Endothelial cell of umbilical vein (primary cell): Measurements from ENCODE around the gene EPN1. TPM values are rescaled to one million over a fixed set of nuclear protein-coding genes. Genes with fewer than 3 reads are reported as not detected.

Experiments
- BruUV-seq: library from RNA; stranded (reverse); fragments of 400-500 nt; replicated peaks from 2 replicates; lab custom pipeline; 2021; lab: Mats Ljungman, UMichigan
- CTCF ChIA-PET: fragments of 300-600, 350-600 bp; sonication (Branson Sonifier 250); formaldehyde crosslinking; loops from one replicate; lab custom pipeline; 2021; ENCODE audit warnings: antibody characterized with exemption, inconsistent platforms; lab: Charles Lee
- POLR2A ChIA-PET: fragments of 300-600, 350-600 bp; sonication (Branson Sonifier 250); formaldehyde crosslinking; loops from one replicate; lab custom pipeline; 2021; ENCODE audit warnings: antibody characterized with exemption, inconsistent platforms; lab: Charles Lee
- DNase-seq: peaks from one replicate; pipeline ENCODE4 v3.0.0-alpha.2; 2011; ENCODE audit warnings: low read depth, low spot score
- FAIRE-seq: peaks from 2 replicates; lab custom pipeline; 2011; peaks lifted over from hg19 to GRCh38; lab: Jason Lieb, UNC
- H2AFZ ChIP-seq: 2 replicates; pipeline ENCODE4 v1.6.0; 2012; ENCODE audit warnings: low read depth, low read length, control low read depth, inconsistent platforms
- H3K27ac ChIP-seq: 2 replicates; pipeline ENCODE4 v1.5.1; 2011; ENCODE audit warnings: low read depth, mild to moderate bottlenecking, control low read depth, low read length, moderate library complexity; ENCODE audit not compliant: insufficient read depth
- H3K27me3 ChIP-seq, 2 experiments: 2 replicates each; pipeline versions ENCODE4 v1.6.0 to v1.6.1; 2011; ENCODE audit warnings: low read length in 2 of 2, mixed read lengths in 1 of 2; ENCODE audit not compliant: control insufficient read depth in 2 of 2, insufficient read depth in 2 of 2
- H3K36me3 ChIP-seq, 2 experiments: 2 replicates in 1 of 2; 3 replicates in 1 of 2; pipeline ENCODE4 v1.5.1; 2011; ENCODE audit warnings: low read length in 2 of 2, mild to moderate bottlenecking in 1 of 2, moderate library complexity in 1 of 2; ENCODE audit not compliant: control insufficient read depth in 2 of 2, insufficient read depth in 2 of 2; ENCODE audit errors: extremely low read depth in 1 of 2
- H3K4me1 ChIP-seq: 3 replicates; pipeline ENCODE4 v1.5.1; 2011; ENCODE audit warnings: mild to moderate bottlenecking, low read length; ENCODE audit not compliant: control insufficient read depth, insufficient read depth; ENCODE audit errors: extremely low read depth
- H3K4me2 ChIP-seq: 2 replicates; pipeline ENCODE4 v1.6.1; 2011; ENCODE audit warnings: low read length, control low read depth, mixed read lengths; ENCODE audit not compliant: insufficient read depth
- H3K4me3 ChIP-seq, 3 experiments: fragments of 200-600 bp in 1 of 3; sonication (generic), shearing (Covaris generic) in 1 of 3; replicated peaks in 1 of 3; 2 replicates each; pipeline ENCODE4 v1.5.1; 2011 to 2016; ENCODE audit warnings: control low read depth in 3 of 3, low read length in 3 of 3, mild to moderate bottlenecking in 2 of 3, inconsistent platforms in 1 of 3, low read depth in 1 of 3, moderate library complexity in 1 of 3; ENCODE audit not compliant: insufficient read depth in 1 of 3
- H3K79me2 ChIP-seq: 2 replicates; pipeline ENCODE4 v1.6.0; 2012; ENCODE audit warnings: low read length, inconsistent platforms; ENCODE audit not compliant: control insufficient read depth, insufficient read depth
- H3K9ac ChIP-seq: replicated peaks from 2 replicates; pipeline ENCODE3; 2011; ENCODE audit warnings: low read length, control low read depth; ENCODE audit not compliant: insufficient read depth; ENCODE audit errors: extremely low read depth
- H3K9me1 ChIP-seq: replicated peaks from 3 replicates; pipeline ENCODE4 v1.6.0; 2011; ENCODE audit warnings: mild to moderate bottlenecking, low read length; ENCODE audit not compliant: control insufficient read depth, insufficient read depth; ENCODE audit errors: extremely low read depth
- H3K9me3 ChIP-seq: replicated peaks from 2 replicates; pipeline ENCODE4 v1.5.1; 2012; ENCODE audit warnings: low read length, inconsistent platforms; ENCODE audit not compliant: control insufficient read depth, insufficient read depth
- H4K20me1 ChIP-seq: replicated peaks from 2 replicates; pipeline ENCODE3; 2011; ENCODE audit warnings: mild to moderate bottlenecking, low read length; ENCODE audit not compliant: control insufficient read depth, insufficient read depth; ENCODE audit errors: extremely low read depth
- EZH2 ChIP-seq: IDR thresholded peaks from 2 replicates; pipeline ENCODE4 v1.6.1; 2012; ENCODE audit warnings: borderline replicate concordance, low read depth, mild to moderate bottlenecking, moderate library complexity, low read length, inconsistent platforms; ENCODE audit not compliant: severe bottlenecking
- FOS ChIP-seq: IDR thresholded peaks from 2 replicates; pipeline ENCODE4 v1.6.1; 2011; ENCODE audit warnings: mild to moderate bottlenecking, low read length, moderate library complexity, borderline replicate concordance; ENCODE audit not compliant: insufficient read depth
- GATA2 ChIP-seq: IDR thresholded peaks from 2 replicates; pipeline ENCODE4 v1.7.0; 2011; ENCODE audit warnings: low read depth, mild to moderate bottlenecking, moderate library complexity, mixed read lengths, low read length; ENCODE audit not compliant: insufficient read length, insufficient read depth
- MYC ChIP-seq: IDR thresholded peaks from one replicate; pipeline ENCODE4 v1.6.1; 2011; ENCODE audit warnings: mild to moderate bottlenecking, low read depth, low read length
- POLR2A ChIP-seq: IDR thresholded peaks from 2 replicates; pipeline ENCODE4 v1.6.1; 2012; ENCODE audit warnings: low read depth, mild to moderate bottlenecking, control low read depth, low read length
- dilution Hi-C: fragments of 300-500 bp; cut with MboI; formaldehyde crosslinking; loops from one replicate; pipeline ENCODE4 v1.15.0; 2019; ENCODE audit warnings: low sequenced_read_pairs; ENCODE audit not compliant: extremely low pct_ligation_motif_present
- intact Hi-C: fragments of 100-400 bp; cut with micrococcal nuclease; formaldehyde crosslinking; loops from one replicate; pipeline ENCODE4 v1.10.0; 2022
- polyA plus RNA-seq, 4 experiments: library from polyadenylated mRNA; depleted of rRNA in 3 of 4; stranded (reverse) in 3 of 4; unstranded in 1 of 4; fragments of >200 nt; gene quantifications; 2 replicates each; pipeline versions ENCODE4 v1.2.1 to v1.2.3, GENCODE V29; 2011 to 2012; ENCODE audit warnings: missing spikeins in 1 of 4
- total RNA-seq: library from RNA; stranded (reverse); gene quantifications from 2 replicates; pipeline ENCODE4 v1.2.3, GENCODE V29; 2021
- TF ChIP-seq, protein P1 (sequence below), 2 donors: IDR thresholded peaks; 1 replicate in 1 of 2; 2 replicates in 1 of 2; pipeline ENCODE4 v1.5.1; 2011; ENCODE audit warnings: low read length in 2 of 2, mild to moderate bottlenecking in 2 of 2, moderate library complexity in 2 of 2, control low read depth in 1 of 2, inconsistent platforms in 1 of 2, low read depth in 1 of 2; ENCODE audit not compliant: insufficient read depth in 1 of 2; ENCODE audit errors: extremely low read depth in 1 of 2
- TF ChIP-seq, protein P2 (sequence below): IDR thresholded peaks from 2 replicates; pipeline ENCODE4 v1.6.1; 2011; ENCODE audit not compliant: insufficient read depth, insufficient read length

The EPN1 gene
- total and polyA plus RNA-seq, 2 donors (not counting 3 experiments of a cell fraction or from before 2014, with no cell fraction given): 87.2 to 138 TPM

DNA sequence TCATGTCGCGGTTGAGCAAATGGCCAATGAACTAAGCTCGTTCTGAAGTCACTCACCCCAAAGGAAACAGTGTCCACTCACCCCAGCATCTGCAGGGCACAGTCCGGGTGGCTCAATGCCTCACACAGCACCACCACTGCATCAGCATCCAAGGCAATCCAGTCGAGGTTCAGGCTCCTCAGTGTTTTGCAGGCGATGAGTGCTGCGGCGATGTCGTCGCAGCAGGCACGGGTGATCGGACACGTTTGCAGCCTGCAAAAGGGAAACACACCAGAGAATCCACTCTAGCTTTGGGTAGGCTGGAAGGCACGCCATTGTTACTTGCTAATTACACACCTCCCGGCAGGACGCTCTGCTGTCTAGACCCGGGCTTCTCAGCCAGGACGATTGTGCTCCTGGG lies 36.7 kb downstream of the EPN1 start:
- DNase-seq (no peak), FAIRE-seq (no peak)
- no peaks in the 10 kb centered on the region for H3K79me2 ChIP-seq
- H3K9ac ChIP-seq: no peak overlapping the region
- H3K4me1 ChIP-seq: no peaks in the 10 kb centered on the region
- TF ChIP-seq EZH2 (no peak), MYC (no peak), FOS (no peak), GATA2 (no peak)
- no peaks in the 10 kb centered on the region for H3K9me1 ChIP-seq
- no peak overlapping the region for H3K4me3 ChIP-seq
- ChIA-PET POLR2A (no interaction called here), CTCF (no interaction called here)
- dilution Hi-C loops: no loop called here
- H3K9me3 ChIP-seq: no peaks in the 10 kb centered on the region
- H4K20me1 ChIP-seq: no peaks in the 10 kb centered on the region
- intact Hi-C loops: no loop called here
- no peak overlapping the region for H3K27ac ChIP-seq
- H2AFZ ChIP-seq: no peak overlapping the region
- H3K4me2 ChIP-seq: no peak overlapping the region
- BruUV-seq: no TSS peak
- no peaks in the 10 kb centered on the region for H3K36me3 ChIP-seq
- H3K27me3 ChIP-seq: peaks cover 0 to 2% of the 10 kb centered on the region in 2 experiments

- FAIRE-seq: no peak
- no peak overlapping the region for H2AFZ ChIP-seq
- H3K4me2 ChIP-seq: no peak overlapping the region
- CTCF ChIA-PET: no interaction called here
- H3K27me3 ChIP-seq: no peaks in the 10 kb centered on the region
- dilution Hi-C loops (no loop called here), intact Hi-C loops (no loop called here)
- H3K9ac ChIP-seq: no peak overlapping the region
- no TSS peak for BruUV-seq
- no peaks in the 10 kb centered on the region for H3K9me1 ChIP-seq
- H3K4me3 ChIP-seq: no peak overlapping the region
- no peaks in the 10 kb centered on the region for H3K79me2 ChIP-seq
- no peaks in the 10 kb centered on the region for H4K20me1 ChIP-seq
- no peaks in the 10 kb centered on the region for H3K9me3 ChIP-seq
- H3K4me1 ChIP-seq: no peaks in the 10 kb centered on the region
- no peak for DNase-seq
- no peaks in the 10 kb centered on the region for H3K36me3 ChIP-seq
- TF ChIP-seq POLR2A (no peak), EZH2 (no peak), MYC (no peak)
- TF ChIP-seq, protein P1, sequence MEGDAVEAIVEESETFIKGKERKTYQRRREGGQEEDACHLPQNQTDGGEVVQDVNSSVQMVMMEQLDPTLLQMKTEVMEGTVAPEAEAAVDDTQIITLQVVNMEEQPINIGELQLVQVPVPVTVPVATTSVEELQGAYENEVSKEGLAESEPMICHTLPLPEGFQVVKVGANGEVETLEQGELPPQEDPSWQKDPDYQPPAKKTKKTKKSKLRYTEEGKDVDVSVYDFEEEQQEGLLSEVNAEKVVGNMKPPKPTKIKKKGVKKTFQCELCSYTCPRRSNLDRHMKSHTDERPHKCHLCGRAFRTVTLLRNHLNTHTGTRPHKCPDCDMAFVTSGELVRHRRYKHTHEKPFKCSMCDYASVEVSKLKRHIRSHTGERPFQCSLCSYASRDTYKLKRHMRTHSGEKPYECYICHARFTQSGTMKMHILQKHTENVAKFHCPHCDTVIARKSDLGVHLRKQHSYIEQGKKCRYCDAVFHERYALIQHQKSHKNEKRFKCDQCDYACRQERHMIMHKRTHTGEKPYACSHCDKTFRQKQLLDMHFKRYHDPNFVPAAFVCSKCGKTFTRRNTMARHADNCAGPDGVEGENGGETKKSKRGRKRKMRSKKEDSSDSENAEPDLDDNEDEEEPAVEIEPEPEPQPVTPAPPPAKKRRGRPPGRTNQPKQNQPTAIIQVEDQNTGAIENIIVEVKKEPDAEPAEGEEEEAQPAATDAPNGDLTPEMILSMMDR (IDR thresholded peaks at IDR 0.05; ENCODE audit: extremely low read depth in 1 of 2, insufficient read depth in 1 of 2, low read depth in 1 of 2, low read length in 2 of 2): no peak
- TF ChIP-seq, protein P2, sequence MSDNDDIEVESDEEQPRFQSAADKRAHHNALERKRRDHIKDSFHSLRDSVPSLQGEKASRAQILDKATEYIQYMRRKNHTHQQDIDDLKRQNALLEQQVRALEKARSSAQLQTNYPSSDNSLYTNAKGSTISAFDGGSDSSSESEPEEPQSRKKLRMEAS: no peak
- no peak overlapping the region for H3K27ac ChIP-seq
- POLR2A ChIA-PET: no interaction called here
Measured at GRCh38 chr19:55712804-55713631, 38.0 kb downstream of the EPN1 start.
